ENCODE measurements around the gene ALPG. TPM values are rescaled to one million over a fixed set of nuclear protein-coding genes. Genes with fewer than 3 reads are reported as not detected.
"Not testable (repeated sequence)": the region's sequence is repeated elsewhere in the genome, so short reads cannot be mapped to it uniquely, and the experiment has no call there.

Gene ALPG
- polyA plus RNA-seq, 1 donor from 2014 or later = not detected

GRCh38 chr2:232402518-232402917 lies 4.1 kb upstream of the ALPG start:
- H3K27ac Mint-ChIP-seq = no peak overlapping the region
- H3K4me1 Mint-ChIP-seq = peaks cover 0 to 3% (median 0%) of the 10 kb centered on the region in 3 donors
- peak overlapping the region in 1 of 4 donors; percentile 28 for H3K4me3 Mint-ChIP-seq
- H3K27me3 Mint-ChIP-seq = peaks cover 6% of the 10 kb centered on the region
- no peaks in the 10 kb centered on the region for H3K9me3 Mint-ChIP-seq
- H3K36me3 Mint-ChIP-seq = no peaks in the 10 kb centered on the region

- Mint-ChIP-seq H3K36me3 (no peaks in the 10 kb centered on the region), H3K27me3 (peaks cover 4% of the 10 kb centered on the region), H3K4me1 (no peaks in the 10 kb centered on the region), H3K4me3 (no peak overlapping the region), H3K9me3 (no peaks in the 10 kb centered on the region), H3K27ac (no peak overlapping the region)
Observed at GRCh38 chr2:232405943-232406510, 617 bp upstream of the ALPG start.

GRCh38 chr2:232407428-232408150 lies 945 bp downstream of the ALPG start:
- not testable (repeated sequence) for H3K4me1 Mint-ChIP-seq, H3K36me3 Mint-ChIP-seq

GRCh38 chr2:232408269-232408668 lies 1.6 kb downstream of the ALPG start:
- H3K27ac Mint-ChIP-seq, H3K9me3 Mint-ChIP-seq, H3K36me3 Mint-ChIP-seq, H3K4me3 Mint-ChIP-seq: not testable (repeated sequence)
- peaks cover under 1 to 10% (median 5%) of the 10 kb centered on the region in 3 donors for H3K4me1 Mint-ChIP-seq
- peaks cover 16% of the 10 kb centered on the region for H3K27me3 Mint-ChIP-seq

More at GRCh38 chr2:232407428-232408150, 945 bp downstream of the ALPG start:
- H3K9me3 Mint-ChIP-seq, H3K27ac Mint-ChIP-seq: not testable (repeated sequence)
- peaks cover 11% of the 10 kb centered on the region for H3K27me3 Mint-ChIP-seq
- peak overlapping the region in 1 of 4 donors; percentile 17 for H3K4me3 Mint-ChIP-seq

- peaks cover 3 to 14% (median 9%) of the 10 kb centered on the region in 3 donors for H3K4me1 Mint-ChIP-seq
- H3K4me3 Mint-ChIP-seq, H3K27ac Mint-ChIP-seq, H3K9me3 Mint-ChIP-seq, H3K36me3 Mint-ChIP-seq: not testable (repeated sequence)
- H3K27me3 Mint-ChIP-seq = peaks cover 20% of the 10 kb centered on the region
Observed at GRCh38 chr2:232409617-232410016, 3.0 kb downstream of the ALPG start.

- no peaks in the 10 kb centered on the region for H3K9me3 Mint-ChIP-seq
- no peak overlapping the region for H3K4me3 Mint-ChIP-seq
- no peak overlapping the region for H3K27ac Mint-ChIP-seq
- H3K36me3 Mint-ChIP-seq = no peaks in the 10 kb centered on the region
- peaks cover 22% of the 10 kb centered on the region for H3K27me3 Mint-ChIP-seq
- H3K4me1 Mint-ChIP-seq = peaks cover 3 to 14% (median 9%) of the 10 kb centered on the region in 3 donors
Observed at GRCh38 chr2:232410238-232410900, 3.7 kb downstream of the ALPG start.

- H3K27me3 Mint-ChIP-seq = peaks cover 34% of the 10 kb centered on the region
- no peaks in the 10 kb centered on the region for H3K9me3 Mint-ChIP-seq
- no peak overlapping the region for H3K4me3 Mint-ChIP-seq
- H3K27ac Mint-ChIP-seq = no peak overlapping the region
- peaks cover 3 to 14% (median 9%) of the 10 kb centered on the region in 3 donors for H3K4me1 Mint-ChIP-seq
- no peaks in the 10 kb centered on the region for H3K36me3 Mint-ChIP-seq
Observed at GRCh38 chr2:232411901-232412629, 5.4 kb downstream of the ALPG start.

GRCh38 chr2:232412986-232413385 lies 6.3 kb downstream of the ALPG start:
- Mint-ChIP-seq H3K4me3 (no peak overlapping the region), H3K36me3 (no peaks in the 10 kb centered on the region), H3K27me3 (peaks cover 34% of the 10 kb centered on the region)

GRCh38 chr2:232415138-232415690 lies 8.6 kb downstream of the ALPG start:
- Mint-ChIP-seq H3K27ac (no peak overlapping the region), H3K27me3 (peaks cover 49% of the 10 kb centered on the region), H3K4me3 (no peak overlapping the region), H3K4me1 (peaks cover 7 to 15% (median 14%) of the 10 kb centered on the region in 3 donors), H3K36me3 (no peaks in the 10 kb centered on the region), H3K9me3 (no peaks in the 10 kb centered on the region)

More at GRCh38 chr2:232412986-232413385, 6.3 kb downstream of the ALPG start:
- no peak overlapping the region for H3K27ac Mint-ChIP-seq
- peaks cover 3 to 14% (median 9%) of the 10 kb centered on the region in 3 donors for H3K4me1 Mint-ChIP-seq
- H3K9me3 Mint-ChIP-seq = no peaks in the 10 kb centered on the region

GRCh38 chr2:232415736-232416520 lies 9.3 kb downstream of the ALPG start:
- H3K27me3 Mint-ChIP-seq = peaks cover 50% of the 10 kb centered on the region
- no peaks in the 10 kb centered on the region for H3K9me3 Mint-ChIP-seq
- H3K4me1 Mint-ChIP-seq = peaks cover 7 to 15% (median 14%) of the 10 kb centered on the region in 3 donors
- H3K27ac Mint-ChIP-seq = no peak overlapping the region
- H3K36me3 Mint-ChIP-seq = no peaks in the 10 kb centered on the region
- no peak overlapping the region for H3K4me3 Mint-ChIP-seq

GRCh38 chr2:232416521-232417470 lies 10.2 kb downstream of the ALPG start:
- Mint-ChIP-seq H3K4me1 (peaks cover 7 to 15% (median 14%) of the 10 kb centered on the region in 3 donors), H3K27ac (no peak overlapping the region), H3K9me3 (peaks cover 0 to under 1% (median 0%) of the 10 kb centered on the region in 3 donors), H3K27me3 (peaks cover 51% of the 10 kb centered on the region), H3K36me3 (peaks cover under 1% of the 10 kb centered on the region), H3K4me3 (no peak overlapping the region)

- Mint-ChIP-seq H3K4me1 (peaks cover 7 to 13% (median 11%) of the 10 kb centered on the region in 3 donors), H3K36me3 (peaks cover 3% of the 10 kb centered on the region), H3K27me3 (peaks cover 54% of the 10 kb centered on the region), H3K4me3 (no peak overlapping the region), H3K9me3 (peaks cover 0 to 2% (median 2%) of the 10 kb centered on the region in 3 donors), H3K27ac (no peak overlapping the region)
Observed at GRCh38 chr2:232417489-232417888, 10.8 kb downstream of the ALPG start.

GRCh38 chr2:232418056-232418455 lies 11.4 kb downstream of the ALPG start:
- Mint-ChIP-seq H3K4me1 (peaks cover 7 to 10% (median 10%) of the 10 kb centered on the region in 3 donors), H3K27ac (no peak overlapping the region), H3K27me3 (peaks cover 54% of the 10 kb centered on the region), H3K4me3 (peak overlapping the region in 1 of 4 donors; percentile 30), H3K9me3 (peaks cover 2 to 5% (median 3%) of the 10 kb centered on the region in 3 donors), H3K36me3 (peaks cover 3% of the 10 kb centered on the region)

Data from IgD-negative memory B cell (primary cell).